Measurements from ENCODE around the gene MAP1B.
"Not testable (repeated sequence)": the region's sequence is repeated elsewhere in the genome, so short reads cannot be mapped to it uniquely, and the experiment has no call there.

The MAP1B gene

DNA sequence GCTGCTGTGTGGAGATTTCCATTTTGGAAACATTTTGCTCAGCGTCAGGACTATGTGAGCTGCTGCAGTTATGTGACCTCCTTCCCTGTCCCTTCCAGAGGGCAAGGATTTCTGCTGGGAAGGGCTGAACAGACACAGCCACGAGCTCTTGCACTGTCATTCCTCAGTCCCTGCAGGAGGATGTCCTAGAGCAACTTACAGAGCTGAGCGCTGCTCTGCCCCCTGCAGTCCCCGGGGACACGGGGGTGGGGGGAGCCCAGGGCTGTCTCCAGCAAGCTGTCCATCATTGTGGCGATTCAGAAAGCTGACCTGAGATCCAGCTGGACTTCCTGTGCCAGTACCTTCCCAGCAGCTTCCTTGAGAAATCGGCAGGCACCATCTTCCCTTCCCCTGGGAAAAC lies 28.0 kb upstream of the MAP1B start:
- no peak overlapping the region for H3K27ac ChIP-seq
- TF ChIP-seq, protein P1, sequence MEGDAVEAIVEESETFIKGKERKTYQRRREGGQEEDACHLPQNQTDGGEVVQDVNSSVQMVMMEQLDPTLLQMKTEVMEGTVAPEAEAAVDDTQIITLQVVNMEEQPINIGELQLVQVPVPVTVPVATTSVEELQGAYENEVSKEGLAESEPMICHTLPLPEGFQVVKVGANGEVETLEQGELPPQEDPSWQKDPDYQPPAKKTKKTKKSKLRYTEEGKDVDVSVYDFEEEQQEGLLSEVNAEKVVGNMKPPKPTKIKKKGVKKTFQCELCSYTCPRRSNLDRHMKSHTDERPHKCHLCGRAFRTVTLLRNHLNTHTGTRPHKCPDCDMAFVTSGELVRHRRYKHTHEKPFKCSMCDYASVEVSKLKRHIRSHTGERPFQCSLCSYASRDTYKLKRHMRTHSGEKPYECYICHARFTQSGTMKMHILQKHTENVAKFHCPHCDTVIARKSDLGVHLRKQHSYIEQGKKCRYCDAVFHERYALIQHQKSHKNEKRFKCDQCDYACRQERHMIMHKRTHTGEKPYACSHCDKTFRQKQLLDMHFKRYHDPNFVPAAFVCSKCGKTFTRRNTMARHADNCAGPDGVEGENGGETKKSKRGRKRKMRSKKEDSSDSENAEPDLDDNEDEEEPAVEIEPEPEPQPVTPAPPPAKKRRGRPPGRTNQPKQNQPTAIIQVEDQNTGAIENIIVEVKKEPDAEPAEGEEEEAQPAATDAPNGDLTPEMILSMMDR (conservative IDR thresholded peaks at IDR 0.05) = no peak

DNA sequence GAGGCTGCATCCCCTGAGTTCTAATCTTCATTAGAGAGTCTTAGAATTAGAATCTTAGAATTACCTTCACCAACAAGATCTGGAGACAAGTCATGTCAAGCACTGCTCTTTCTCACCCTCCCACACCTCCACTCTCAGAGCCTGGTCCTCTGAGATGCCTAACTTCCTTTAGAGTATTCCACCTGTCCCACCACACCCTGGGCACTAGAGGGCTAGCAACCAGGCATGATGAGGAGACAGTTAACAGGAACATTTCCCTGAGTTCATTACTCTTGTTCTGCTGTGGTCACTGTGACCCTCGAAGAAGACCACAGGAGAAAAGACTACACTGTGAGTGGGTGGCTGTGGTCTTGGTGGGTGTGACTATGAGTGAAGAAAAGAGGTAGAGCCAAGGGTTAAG lies 25.2 kb upstream of the MAP1B start:
- TF ChIP-seq, protein P1 (conservative IDR thresholded peaks at IDR 0.05) = no peak
- no peak overlapping the region for H3K27ac ChIP-seq

DNA sequence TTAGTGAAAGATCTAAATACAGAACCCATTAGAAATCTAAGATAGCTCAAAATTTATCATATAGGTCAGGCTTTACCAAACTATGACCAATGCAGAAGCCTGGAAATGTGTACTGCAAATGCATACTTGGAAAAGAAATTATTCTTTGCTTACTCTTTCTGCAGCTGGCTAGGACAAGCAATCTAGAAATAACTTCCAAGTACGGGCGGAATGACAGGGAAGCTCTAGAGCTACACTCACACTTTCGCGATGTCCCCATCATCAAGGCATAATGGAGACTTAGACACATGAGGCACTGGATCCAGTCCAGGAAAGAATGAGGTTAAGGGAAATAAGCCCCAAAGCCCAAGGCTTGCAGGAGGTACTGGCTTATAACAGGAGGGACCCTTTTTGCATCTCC lies 22.4 kb upstream of the MAP1B start:
- TF ChIP-seq, protein P1 (conservative IDR thresholded peaks at IDR 0.05) = no peak
- H3K27ac ChIP-seq = no peak overlapping the region

DNA sequence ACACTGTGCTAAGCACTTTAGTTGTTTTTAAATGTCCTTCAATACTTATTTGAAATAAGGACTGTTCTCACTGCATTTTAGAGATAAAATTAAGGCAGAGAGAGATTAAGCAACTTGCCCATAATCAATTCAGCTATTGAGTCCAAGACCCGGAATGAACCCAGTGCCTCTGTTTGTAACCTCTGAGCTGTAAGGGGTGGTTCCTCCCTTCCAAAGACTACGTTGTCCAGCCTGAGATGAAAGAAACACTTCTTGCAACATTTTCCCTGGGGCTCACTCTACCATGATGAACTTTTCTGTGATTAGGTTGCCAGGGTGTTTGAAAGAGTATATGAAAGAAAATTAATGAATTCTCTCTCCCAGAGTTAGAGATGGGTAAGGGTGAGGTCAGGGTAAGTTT lies 22.0 kb upstream of the MAP1B start:
- no peak overlapping the region for H3K27ac ChIP-seq
- TF ChIP-seq, protein P1 (conservative IDR thresholded peaks at IDR 0.05) = no peak

DNA sequence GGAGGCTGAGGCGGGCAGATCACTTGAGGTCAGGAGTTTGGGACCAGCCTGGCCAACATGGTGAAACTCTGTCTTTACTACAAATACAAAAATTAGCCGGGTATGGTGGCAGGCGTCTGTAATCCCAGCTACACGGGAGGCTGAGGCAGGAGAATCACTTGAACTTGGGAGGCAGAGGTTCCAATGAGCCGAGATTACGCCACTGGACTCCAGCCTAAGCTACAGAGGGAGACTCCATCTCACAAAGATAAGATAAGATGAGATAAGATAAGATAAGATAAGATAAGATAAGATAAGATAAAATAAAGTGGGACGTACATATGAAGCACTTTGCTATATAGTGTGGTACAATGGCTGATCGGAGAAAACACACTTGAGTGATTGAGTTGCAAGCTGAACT lies 17.6 kb upstream of the MAP1B start:
- H3K27ac ChIP-seq = not testable (repeated sequence)

DNA sequence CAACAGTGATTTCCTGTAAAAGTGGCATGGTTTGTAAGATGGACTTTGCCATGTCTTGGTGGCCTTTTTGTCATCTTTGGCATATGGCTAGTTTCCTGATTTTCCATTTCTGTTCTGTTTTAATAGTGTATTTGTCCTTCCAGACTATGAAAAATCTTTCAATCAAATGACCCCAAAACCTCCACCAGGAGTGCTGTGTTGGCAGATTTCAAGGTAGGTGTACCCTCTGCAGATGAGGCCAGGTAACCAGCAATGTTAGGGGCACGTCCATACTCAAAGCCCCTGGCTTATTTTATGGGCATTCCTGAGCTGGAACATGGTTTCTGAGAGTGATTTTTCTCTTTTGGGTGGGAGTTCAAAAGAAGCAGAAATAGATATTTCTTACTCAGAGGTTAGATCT lies 15.2 kb upstream of the MAP1B start:
- TF ChIP-seq, protein P1 (conservative IDR thresholded peaks at IDR 0.05) = no peak
- H3K27ac ChIP-seq = no peak overlapping the region

DNA sequence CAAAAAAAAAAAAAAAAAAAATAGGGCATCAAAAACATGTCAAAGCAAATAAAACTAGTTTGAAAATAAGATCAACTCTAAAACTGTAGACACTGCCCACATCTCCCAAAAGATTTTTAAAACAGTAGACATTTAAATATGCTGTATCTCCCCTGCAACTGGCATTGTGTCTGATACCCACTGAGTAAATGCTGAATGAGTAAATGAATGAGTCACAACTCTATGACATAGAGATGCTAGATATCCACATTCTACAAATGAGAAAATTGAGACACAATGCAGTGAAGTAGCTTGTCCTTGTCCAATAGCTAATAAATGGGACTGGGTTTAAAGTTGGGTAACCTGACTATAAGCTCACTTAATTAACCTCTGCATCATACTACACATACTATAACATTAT lies 14.1 kb upstream of the MAP1B start:
- TF ChIP-seq, protein P1 (conservative IDR thresholded peaks at IDR 0.05) = no peak
- no peak overlapping the region for H3K27ac ChIP-seq

DNA sequence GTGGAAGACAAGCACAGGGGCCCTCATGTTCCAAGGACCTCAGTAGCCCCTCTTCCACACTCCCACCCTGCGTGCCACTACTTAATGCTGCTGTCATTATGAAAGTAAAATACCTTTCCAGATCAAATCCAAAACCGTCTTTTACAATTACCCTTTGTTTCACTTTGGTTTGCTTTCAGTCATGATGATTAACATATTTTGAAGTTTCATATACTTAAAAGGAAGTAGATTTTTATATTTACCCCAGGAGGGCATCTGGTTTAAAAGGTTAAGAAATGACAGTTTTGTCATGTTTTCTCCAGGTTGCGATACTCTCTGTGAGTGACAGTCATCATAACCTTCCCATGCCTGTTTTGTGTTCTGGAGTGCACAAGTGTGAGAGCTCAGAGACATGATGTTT lies 13.5 kb upstream of the MAP1B start:
- TF ChIP-seq, protein P1 (conservative IDR thresholded peaks at IDR 0.05) = no peak
- no peak overlapping the region for H3K27ac ChIP-seq

Data from VCaP (cell line).